Right hindlimb (tissue), 1 donor: ENCODE results near the gene UGT1A1.
A peak's percentile ranks its signal among the peaks of the same experiment; 100 is the strongest.

Experiments used
- DNase-seq: peaks from one replicate; pipeline ENCODE4 v3.0.0-alpha.2; 2018

The UGT1A1 gene

GRCh38 chr2:233817995-233818638, 58.0 kb downstream of the UGT1A1 start:
- peak; percentile 7 for DNase-seq

GRCh38 chr2:233818639-233819621, 58.9 kb downstream of the UGT1A1 start:
- peak; percentile 7 for DNase-seq

- DNase-seq: peak; percentile 6
Measured at GRCh38 chr2:233819884-233820773, 60.1 kb downstream of the UGT1A1 start.

- DNase-seq: peak; percentile 4
Measured at GRCh38 chr2:233820774-233821105, 60.7 kb downstream of the UGT1A1 start.

- peak; percentile 3 for DNase-seq
Measured at GRCh38 chr2:233821196-233821595, 61.1 kb downstream of the UGT1A1 start.

- DNase-seq: no peak
Measured at GRCh38 chr2:233821709-233822100, 61.6 kb downstream of the UGT1A1 start.

GRCh38 chr2:233822101-233822771, 62.2 kb downstream of the UGT1A1 start:
- DNase-seq: peak; percentile 8
